ENCODE measurements around the gene CTSE. TPM values are rescaled to one million over a fixed set of nuclear protein-coding genes. Genes with fewer than 3 reads are reported as not detected.
"Not testable (repeated sequence)": the region's sequence is repeated elsewhere in the genome, so short reads cannot be mapped to it uniquely, and the experiment has no call there.

The CTSE gene
- polyA plus RNA-seq, 2 of the 4 experiments (the other 2 are of a cell fraction), result not detected

GRCh38 chr1:206066479-206067171 is 42.9 kb upstream of the CTSE start:
- Histone ChIP-seq H3K4me3 (no peak overlapping the region), H3K4me1 (no peaks in the 10 kb centered on the region), H3K27ac (no peak overlapping the region), H3K4me2 (no peak overlapping the region), H3K9me3 (no peaks in the 10 kb centered on the region)
- DNase-seq (ENCODE audit: low read depth in 1 of 2, low spot score in 1 of 2), result no peak
- no peak for ATAC-seq
- FAIRE-seq, result no peak
- WGBS (ENCODE audit: missing lambda C conversion rate), result 65% methylated on average over 5 of the region's 6 CpGs
- ChIA-PET CTCF (interaction anchor here (0.8 kb wide), 1 partner anchor 89 kb away, joined by 3 read pairs; no protein-coding TSS in a partner anchor), POLR2A (no interaction called here)
- TF ChIP-seq HDAC2 (IDR thresholded peaks at IDR 0.05) (no peak), ZSCAN20 (CRISPR knock-in tag; IDR thresholded peaks at IDR 0.05) (no peak), EHMT2 (IDR thresholded peaks at IDR 0.05; ENCODE audit: low read depth) (no peak), REST (IDR thresholded peaks at IDR 0.05) (no peak), CBX2 (IDR thresholded peaks at IDR 0.05; ENCODE audit: borderline replicate concordance, low read depth) (no peak), SREBF2 (IDR thresholded peaks at IDR 0.05) (no peak), CTCF (IDR thresholded peaks at IDR 0.05) (no peak), TFCP2L1 (CRISPR knock-in tag; IDR thresholded peaks at IDR 0.05) (no peak)
- TF ChIP-seq, protein P1, sequence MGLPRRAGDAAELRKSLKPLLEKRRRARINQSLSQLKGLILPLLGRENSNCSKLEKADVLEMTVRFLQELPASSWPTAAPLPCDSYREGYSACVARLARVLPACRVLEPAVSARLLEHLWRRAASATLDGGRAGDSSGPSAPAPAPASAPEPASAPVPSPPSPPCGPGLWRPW (IDR thresholded peaks at IDR 0.05), result no peak

DNA sequence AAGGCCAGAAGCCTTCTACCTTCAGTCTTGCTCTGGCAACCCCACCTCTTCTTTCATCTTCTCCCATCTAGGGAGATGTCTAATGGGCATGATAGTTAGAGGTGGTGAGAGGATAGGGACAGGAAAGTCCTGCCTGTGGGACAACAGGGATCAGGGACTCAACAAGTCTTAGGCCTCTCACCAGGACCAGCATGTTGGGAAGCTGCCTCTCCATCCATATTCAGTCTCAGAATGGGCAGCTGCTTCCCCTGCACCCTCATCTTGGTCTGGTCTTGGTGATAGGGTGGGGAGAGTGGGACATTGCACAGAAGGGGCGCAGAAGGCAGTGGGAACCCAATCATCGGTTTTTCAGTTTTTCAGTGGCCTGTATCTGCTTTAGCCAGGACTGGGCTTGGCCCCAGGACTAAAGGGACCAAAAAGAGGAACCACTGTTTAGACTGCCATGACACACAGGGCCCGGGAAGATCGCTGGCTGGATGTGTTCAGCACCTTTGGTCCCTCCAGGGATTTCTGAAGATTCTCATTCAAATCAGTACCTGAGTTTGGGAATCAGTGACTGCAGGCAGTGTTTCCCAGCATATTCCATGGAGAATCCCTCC is 42.0 kb upstream of the CTSE start:
- no peak overlapping the region for H3K4me2 ChIP-seq
- no peak for TF ChIP-seq HOXB13 (CRISPR knock-in tag; IDR thresholded peaks at IDR 0.05; ENCODE audit: low read depth)
- TF ChIP-seq ATOH8 (CRISPR knock-in tag; IDR thresholded peaks at IDR 0.05; ENCODE audit: low read depth), result no peak
- no peak for FAIRE-seq
- H3K27ac ChIP-seq, result no peak overlapping the region
- ATAC-seq, result no peak
- no peaks in the 10 kb centered on the region for H3K4me1 ChIP-seq
- H3K4me3 ChIP-seq, result no peak overlapping the region
- ChIA-PET CTCF (interaction anchor here (0.5 kb wide), 1 partner anchor 1138 kb away, joined by 3 read pairs; no protein-coding TSS in a partner anchor), POLR2A (no interaction called here)
- no peaks in the 10 kb centered on the region for H3K9me3 ChIP-seq
- DNase-seq (ENCODE audit: low read depth in 1 of 2, low spot score in 1 of 2), result no peak
- WGBS (ENCODE audit: missing lambda C conversion rate), result 62% methylated on average over 4 of the region's 4 CpGs

GRCh38 chr1:206064501-206064900 is 40.8 kb upstream of the CTSE start:
- ATAC-seq; H3K4me2 ChIP-seq; FAIRE-seq; POLR2A ChIA-PET; DNase-seq (ENCODE audit: low read depth in 1 of 2, low spot score in 1 of 2); H3K4me3 ChIP-seq; H3K4me1 ChIP-seq; H3K27ac ChIP-seq; CTCF ChIA-PET; H3K9me3 ChIP-seq: not testable (repeated sequence)
- 88% methylated on average over 4 of the region's 25 CpGs for WGBS (ENCODE audit: missing lambda C conversion rate)

DNA sequence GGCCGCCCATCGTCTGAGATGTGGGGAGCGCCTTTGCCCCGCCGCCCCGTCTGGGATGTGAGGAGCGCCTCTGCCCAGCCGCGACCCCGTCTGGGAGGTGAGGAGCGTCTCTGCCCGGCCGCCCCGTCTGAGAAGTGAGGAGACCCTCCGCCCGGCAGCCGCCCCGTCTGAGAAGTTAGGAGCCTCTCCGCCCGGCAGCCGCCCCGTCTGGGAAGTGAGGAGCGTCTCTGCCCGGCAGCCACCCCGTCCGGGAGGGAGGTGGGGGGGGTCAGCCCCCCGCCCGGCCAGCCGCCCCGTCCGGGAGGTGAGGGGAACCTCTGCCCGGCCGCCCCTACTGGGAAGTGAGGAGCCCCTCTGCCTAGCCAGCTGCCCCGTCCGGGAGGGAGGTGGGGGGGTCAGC is 40.3 kb upstream of the CTSE start:
- WGBS (ENCODE audit: missing lambda C conversion rate), result no CpG with 5 or more reads among the region's 35 CpGs
- H3K4me3 ChIP-seq; CTCF ChIA-PET; POLR2A ChIA-PET; H3K4me2 ChIP-seq; H3K4me1 ChIP-seq; H3K9me3 ChIP-seq; ATAC-seq; FAIRE-seq; H3K27ac ChIP-seq; DNase-seq (ENCODE audit: low read depth in 1 of 2, low spot score in 1 of 2): not testable (repeated sequence)
